DOHH2 (cell line): Measurements from ENCODE around the gene CCDC146.

ENCODE experiments used
- H3F3A ChIP-seq: fragments of 200-600 bp; sonication (generic), shearing (Covaris generic); 2 replicates; pipeline ENCODE4 v1.6.0; 2016; ENCODE audit warnings: antibody characterized with exemption, mild to moderate bottlenecking; ENCODE audit not compliant: control insufficient read depth, insufficient read depth
- H3K27ac ChIP-seq: fragments of 200-600 bp; sonication (generic); 2 replicates; pipeline ENCODE4 v1.5.1; 2014; ENCODE audit warnings: low read depth, mild to moderate bottlenecking, low read length, moderate library complexity
- H3K27me3 ChIP-seq: fragments of 200-600 bp; sonication (generic); 2 replicates; pipeline ENCODE4 v1.6.1; 2014; ENCODE audit warnings: mild to moderate bottlenecking, low read length, mixed read lengths; ENCODE audit not compliant: control insufficient read depth
- H3K36me3 ChIP-seq: fragments of 200-600 bp; sonication (generic); 2 replicates; pipeline ENCODE4 v1.6.1; 2014; ENCODE audit warnings: mild to moderate bottlenecking, low read length, moderate library complexity, mixed read lengths; ENCODE audit not compliant: control insufficient read depth
- H3K4me1 ChIP-seq: fragments of 200-600 bp; sonication (generic); 2 replicates; pipeline ENCODE4 v1.6.1; 2014; ENCODE audit warnings: mild to moderate bottlenecking, low read length, mixed read lengths; ENCODE audit not compliant: control insufficient read depth
- H3K4me2 ChIP-seq: fragments of 200-600 bp; sonication (generic); 2 replicates; pipeline ENCODE4 v1.6.0; 2014; ENCODE audit warnings: mild to moderate bottlenecking, low read length, moderate library complexity
- H3K4me3 ChIP-seq: fragments of 200-600 bp; sonication (generic); 2 replicates; pipeline ENCODE4 v1.5.1; 2014; ENCODE audit warnings: mild to moderate bottlenecking, low read length, mixed read lengths
- H3K79me2 ChIP-seq: fragments of 200-600 bp; sonication (generic); 2 replicates; pipeline ENCODE4 v1.6.1; 2014; ENCODE audit warnings: mild to moderate bottlenecking, low read length, mixed read lengths; ENCODE audit not compliant: control insufficient read depth
- H3K9me2 ChIP-seq: fragments of 200-600 bp; sonication (generic); replicated peaks from 2 replicates; pipeline ENCODE4 v1.6.1; 2014; ENCODE audit warnings: mild to moderate bottlenecking, low read length, mixed read lengths; ENCODE audit not compliant: control insufficient read depth
- H3K9me3 ChIP-seq: fragments of 200-600 bp; sonication (generic); 2 replicates; pipeline ENCODE4 v1.6.1; 2014; ENCODE audit warnings: antibody characterized with exemption, low read length, mixed read lengths; ENCODE audit not compliant: control insufficient read depth, insufficient read depth
- H4K20me1 ChIP-seq: fragments of 200-600 bp; sonication (generic); 2 replicates; pipeline ENCODE4 v1.6.0; 2014; ENCODE audit warnings: low read depth, mild to moderate bottlenecking, antibody characterized with exemption, low read length, moderate library complexity; ENCODE audit not compliant: control insufficient read depth, insufficient read depth
- CTCF ChIP-seq: fragments of 200-600 bp; sonication (generic); IDR thresholded peaks from one replicate; pipeline ENCODE4 v1.5.1; 2014; ENCODE audit warnings: antibody characterized with exemption, mild to moderate bottlenecking, low read depth, low read length; ENCODE audit not compliant: poor library complexity, severe bottlenecking
- EZH2phosphoT487 ChIP-seq: fragments of 200-600 bp; sonication (generic); IDR thresholded peaks from 2 replicates; pipeline ENCODE4 v1.6.1; 2017; ENCODE audit warnings: borderline replicate concordance, mild to moderate bottlenecking, antibody characterized with exemption, low read length, moderate library complexity, mixed read lengths

The CCDC146 gene

GRCh38 chr7:77306231-77307067 is 184.0 kb downstream of the CCDC146 start:
- Histone ChIP-seq H3K4me3 (no peak overlapping the region), H4K20me1 (no peaks in the 10 kb centered on the region), H3K36me3 (no peaks in the 10 kb centered on the region), H3F3A (no peaks in the 10 kb centered on the region), H3K4me1 (no peaks in the 10 kb centered on the region), H3K27me3 (no peaks in the 10 kb centered on the region), H3K79me2 (no peaks in the 10 kb centered on the region), H3K9me3 (no peaks in the 10 kb centered on the region), H3K9me2 (no peaks in the 10 kb centered on the region), H3K4me2 (no peak overlapping the region), H3K27ac (no peak overlapping the region)
- no peak for TF ChIP-seq EZH2phosphoT487
- no peak for TF ChIP-seq CTCF

GRCh38 chr7:77308792-77309191 is 186.4 kb downstream of the CCDC146 start:
- H3K27ac ChIP-seq: no peak overlapping the region

GRCh38 chr7:77309714-77310220 is 187.4 kb downstream of the CCDC146 start:
- peaks cover 4% of the 10 kb centered on the region; the same call in 1 of the 2 replicates for H3K27me3 ChIP-seq
- no peak overlapping the region for H3K4me2 ChIP-seq
- no peaks in the 10 kb centered on the region for H3F3A ChIP-seq
- H3K4me3 ChIP-seq: no peak overlapping the region
- H4K20me1 ChIP-seq: no peaks in the 10 kb centered on the region
- H3K9me3 ChIP-seq: no peaks in the 10 kb centered on the region
- no peaks in the 10 kb centered on the region for H3K9me2 ChIP-seq
- H3K36me3 ChIP-seq: no peaks in the 10 kb centered on the region
- no peak overlapping the region for H3K27ac ChIP-seq
- no peak for TF ChIP-seq CTCF
- no peak for TF ChIP-seq EZH2phosphoT487
- H3K79me2 ChIP-seq: no peaks in the 10 kb centered on the region
- H3K4me1 ChIP-seq: no peaks in the 10 kb centered on the region

More at GRCh38 chr7:77308792-77309191, 186.4 kb downstream of the CCDC146 start:
- Histone ChIP-seq H3K4me2 (no peak overlapping the region), H4K20me1 (no peaks in the 10 kb centered on the region), H3K4me3 (no peak overlapping the region), H3K79me2 (no peaks in the 10 kb centered on the region), H3K36me3 (no peaks in the 10 kb centered on the region), H3K9me2 (no peaks in the 10 kb centered on the region), H3K4me1 (no peaks in the 10 kb centered on the region), H3K27me3 (peaks cover 4% of the 10 kb centered on the region; the same call in 1 of the 2 replicates), H3K9me3 (no peaks in the 10 kb centered on the region), H3F3A (no peaks in the 10 kb centered on the region)
- TF ChIP-seq EZH2phosphoT487: no peak
- TF ChIP-seq CTCF: no peak
